HG02973 (cell line): ENCODE results near the gene CYB5R2.

Source experiments
- ATAC-seq: cut with Tn5 transposase; IDR thresholded peaks from one replicate; pipeline ENCODE4 v1.9.1; 2021; ENCODE audit warnings: moderate library complexity; ENCODE audit not compliant: unreplicated experiment

CYB5R2 gene

DNA sequence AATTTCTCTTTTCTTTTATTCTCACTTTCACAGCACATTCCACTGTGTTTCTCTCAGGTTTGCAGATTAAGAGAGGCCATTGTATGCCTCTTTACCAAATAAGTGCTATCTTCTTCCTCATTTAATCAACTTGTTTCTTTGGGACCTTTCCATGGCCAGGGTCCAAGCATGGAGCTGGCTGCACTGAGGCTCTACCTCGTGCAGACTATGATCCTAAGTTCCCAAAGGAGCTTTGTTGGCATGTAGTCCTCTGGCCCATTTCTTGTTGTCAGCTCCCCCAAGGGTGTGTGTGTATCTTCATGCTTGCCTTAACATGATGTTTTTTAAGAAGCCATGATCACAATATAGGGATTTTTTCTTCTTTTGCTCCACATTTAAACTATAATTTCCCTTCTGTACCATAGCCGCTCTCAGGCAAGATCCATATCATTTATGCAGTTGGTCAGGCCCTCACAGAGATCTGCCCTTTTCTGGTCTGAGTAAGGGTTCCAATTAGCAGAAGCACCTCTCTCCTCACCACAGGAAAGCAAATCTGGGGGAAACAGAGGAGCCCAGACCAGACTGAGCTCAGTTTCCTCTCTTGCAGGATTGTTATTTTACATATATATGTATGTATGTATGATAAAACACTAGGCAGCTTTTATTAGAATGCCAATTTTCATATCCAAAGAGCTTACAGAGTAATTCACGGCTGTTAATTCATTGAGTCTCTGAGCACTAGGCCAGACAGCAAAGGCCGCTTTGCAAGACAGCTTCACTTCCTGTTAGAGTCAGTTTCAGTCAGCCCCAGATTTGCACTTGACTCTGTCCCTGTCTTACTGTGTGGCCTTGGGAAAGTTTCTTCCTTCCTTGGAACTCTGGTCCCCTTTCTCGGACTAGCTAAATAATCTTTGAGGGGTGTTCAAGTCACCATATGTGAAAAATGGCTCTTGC is 34.3 kb downstream of the CYB5R2 start:
- ATAC-seq, result no peak

DNA sequence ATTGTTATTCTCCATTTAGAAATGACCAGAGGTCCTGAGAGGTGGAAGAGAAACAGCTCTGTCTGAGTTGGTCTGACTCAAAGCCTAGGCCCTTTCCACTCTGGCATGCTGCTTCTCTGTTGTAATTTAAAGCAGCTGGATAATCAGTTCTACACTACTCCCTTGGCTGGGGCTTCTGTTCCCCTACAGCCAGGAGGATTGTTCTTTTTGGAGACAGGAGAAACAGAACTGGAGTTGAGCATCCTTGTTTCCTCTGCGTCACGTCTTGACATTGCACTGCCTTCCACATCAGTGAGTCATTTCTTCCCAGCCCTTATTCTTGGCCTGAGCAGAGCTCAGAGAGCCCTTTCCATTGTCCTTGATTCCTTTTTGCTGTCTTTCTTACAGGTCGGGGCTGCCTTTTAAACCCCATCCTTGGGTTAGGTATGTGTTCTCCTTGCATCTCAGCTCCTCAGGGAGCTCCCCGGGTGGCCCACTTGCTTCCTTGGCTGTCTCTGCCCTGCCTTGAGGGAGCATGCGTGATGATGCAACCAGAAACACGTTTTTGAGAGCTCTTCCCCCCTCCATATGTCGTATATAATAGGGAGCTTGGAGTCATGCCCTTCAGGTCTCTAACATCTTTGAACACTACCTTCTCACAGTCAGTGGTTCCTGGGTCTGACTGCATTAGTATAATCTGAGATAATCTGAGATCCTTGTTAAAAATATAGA is 35.7 kb downstream of the CYB5R2 start:
- ATAC-seq, result no peak

DNA sequence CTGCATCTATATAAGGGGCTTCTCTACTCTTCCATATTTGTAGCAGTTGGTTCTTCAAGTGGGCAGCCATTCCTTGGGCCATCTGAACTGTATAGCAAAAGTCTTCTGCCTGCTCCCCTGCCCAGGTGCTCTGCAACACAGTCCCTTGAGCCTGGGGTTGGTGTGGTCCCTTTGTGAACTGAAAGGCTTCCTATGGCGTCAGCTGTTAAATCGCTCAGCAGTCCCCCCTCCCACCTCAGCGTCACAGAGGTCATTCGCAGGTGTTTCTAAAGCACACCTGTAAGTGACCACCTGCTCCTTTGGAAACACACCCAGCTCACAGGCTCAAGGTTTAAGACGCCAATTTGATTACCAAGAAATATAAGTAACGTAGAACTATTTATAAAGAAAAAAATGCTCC is 37.0 kb downstream of the CYB5R2 start:
- ATAC-seq, result no peak

DNA sequence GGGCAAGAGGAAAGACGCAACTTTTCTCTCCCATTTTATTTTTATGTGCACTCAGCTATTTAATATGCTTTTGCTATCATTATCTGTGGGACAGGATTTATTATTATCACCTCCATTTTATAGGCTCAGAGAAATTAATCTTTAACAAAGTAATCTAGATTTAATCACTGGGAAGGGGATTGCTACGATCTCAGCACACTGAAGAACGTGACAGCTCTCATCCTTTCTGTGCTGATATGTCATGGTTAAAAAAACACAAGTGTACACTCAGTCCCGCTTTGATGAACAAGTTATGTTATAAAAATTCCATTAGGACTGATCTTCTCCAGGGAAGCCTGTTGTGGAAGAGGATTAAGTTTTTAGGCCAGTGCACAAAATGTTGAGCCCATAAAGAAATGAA is 37.6 kb downstream of the CYB5R2 start:
- ATAC-seq, result no peak

DNA sequence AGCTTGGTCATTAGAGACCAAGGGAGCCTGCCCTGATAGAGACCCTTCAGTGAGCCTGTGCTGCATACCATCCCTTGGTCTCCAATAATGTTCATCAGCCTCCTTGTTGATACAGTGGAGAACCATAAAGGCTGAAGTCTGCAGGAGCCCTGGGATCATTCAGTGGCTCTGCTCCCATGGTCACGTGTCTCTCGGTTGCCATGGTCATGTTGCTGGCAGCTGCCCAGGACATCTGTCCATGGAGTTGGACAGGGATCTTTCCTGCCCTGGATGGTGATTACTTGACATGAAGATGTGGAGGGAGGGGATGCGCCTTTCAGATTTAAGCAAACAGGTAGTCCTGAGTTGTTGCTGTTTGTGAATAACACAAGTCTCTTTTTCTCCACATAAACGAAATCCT is 38.2 kb downstream of the CYB5R2 start:
- ATAC-seq, result no peak

DNA sequence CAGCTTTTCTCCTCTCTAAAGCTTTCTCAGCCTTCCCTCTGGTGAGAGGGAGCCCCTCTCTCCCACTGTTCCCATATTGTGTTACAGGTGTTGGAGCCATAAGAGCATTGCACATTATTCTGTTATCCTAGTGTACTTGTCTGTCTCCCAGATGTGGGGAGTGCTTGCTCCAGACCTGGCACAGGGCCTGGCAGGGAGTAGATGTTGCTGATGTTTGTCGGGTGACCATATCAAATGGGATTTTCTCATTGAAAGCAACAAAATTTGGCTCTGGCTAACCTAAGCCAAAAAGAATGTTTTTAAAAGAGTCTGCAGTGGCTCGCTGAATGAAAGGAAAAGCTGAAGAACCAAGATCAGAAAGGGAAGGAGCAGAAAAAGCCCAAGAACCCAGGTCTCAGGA is 41.1 kb downstream of the CYB5R2 start:
- no peak for ATAC-seq

DNA sequence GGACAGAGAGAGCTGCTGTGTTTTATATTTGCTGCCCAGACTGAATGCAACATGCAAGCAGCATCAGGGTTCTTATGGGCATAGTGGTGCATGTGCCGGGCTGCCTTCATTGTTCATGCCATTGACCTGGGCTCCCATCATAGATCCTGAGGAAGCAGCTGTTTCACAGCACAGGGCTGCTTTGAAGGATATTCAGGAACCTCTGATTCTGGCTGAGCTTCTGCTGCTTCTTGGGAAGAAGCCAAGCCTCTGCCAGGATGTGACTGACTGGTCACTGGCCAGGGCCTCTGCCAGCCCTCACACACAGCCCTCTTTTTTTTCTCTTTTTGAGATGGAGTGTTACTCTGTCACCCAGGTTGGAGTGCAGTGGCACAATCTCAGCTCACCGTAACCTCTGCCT is 43.3 kb downstream of the CYB5R2 start:
- no peak for ATAC-seq

DNA sequence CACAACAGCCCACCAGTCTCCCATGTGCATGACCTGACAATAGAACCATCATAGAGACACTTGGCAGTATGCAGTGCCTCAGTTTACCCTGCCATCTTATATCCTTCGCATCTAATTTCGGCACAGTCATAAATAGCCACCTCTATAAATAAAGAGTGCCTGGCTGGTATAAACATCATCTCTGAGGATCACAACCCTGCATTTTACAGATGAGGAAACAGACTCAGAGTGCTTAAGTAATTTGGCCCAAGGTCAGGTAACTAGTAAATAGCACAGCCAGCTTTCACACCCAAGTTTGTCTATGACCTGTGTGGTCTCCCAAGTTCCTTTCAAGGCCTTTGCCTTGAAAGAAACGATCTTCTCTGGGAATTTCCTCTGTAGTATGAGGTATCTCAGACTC is 44.6 kb downstream of the CYB5R2 start:
- ATAC-seq, result no peak

DNA sequence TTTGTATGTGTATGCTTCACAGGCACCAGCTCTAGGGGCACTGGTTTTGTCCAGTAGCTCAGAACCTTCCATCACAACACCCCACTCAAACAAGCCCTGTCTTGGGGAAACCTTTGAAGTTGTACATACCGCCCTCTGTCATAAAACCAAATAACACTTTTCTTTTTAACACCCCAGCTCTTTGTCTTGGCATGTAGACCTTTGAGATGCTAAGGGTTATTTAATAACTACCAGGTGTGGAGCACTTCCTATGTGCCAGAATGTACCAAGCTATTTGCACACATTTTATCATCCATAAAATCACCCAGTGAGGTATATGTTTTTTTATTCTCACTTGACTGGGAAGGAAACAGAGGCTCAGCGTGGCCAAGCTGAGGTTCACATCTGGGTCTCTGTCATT is 50.6 kb downstream of the CYB5R2 start:
- no peak for ATAC-seq

DNA sequence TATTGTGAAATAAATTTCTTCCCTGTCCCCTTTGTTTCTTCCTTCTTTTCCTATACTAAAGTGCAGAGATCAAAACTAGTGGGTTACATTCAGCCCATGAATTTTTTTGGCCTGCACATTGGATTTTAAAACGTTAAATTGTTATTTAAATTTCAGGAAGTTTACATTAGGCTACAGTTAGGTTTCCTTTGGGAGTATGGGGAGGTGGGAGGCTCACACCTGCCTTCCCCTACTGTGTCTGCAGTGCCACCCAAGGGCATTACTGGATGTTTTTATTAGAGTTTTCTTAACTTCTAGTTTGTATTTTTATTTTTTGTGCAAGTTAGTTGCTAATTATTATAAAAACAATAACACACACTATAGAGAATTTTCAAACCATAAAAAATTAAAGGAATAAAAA is 51.7 kb downstream of the CYB5R2 start:
- no peak for ATAC-seq

DNA sequence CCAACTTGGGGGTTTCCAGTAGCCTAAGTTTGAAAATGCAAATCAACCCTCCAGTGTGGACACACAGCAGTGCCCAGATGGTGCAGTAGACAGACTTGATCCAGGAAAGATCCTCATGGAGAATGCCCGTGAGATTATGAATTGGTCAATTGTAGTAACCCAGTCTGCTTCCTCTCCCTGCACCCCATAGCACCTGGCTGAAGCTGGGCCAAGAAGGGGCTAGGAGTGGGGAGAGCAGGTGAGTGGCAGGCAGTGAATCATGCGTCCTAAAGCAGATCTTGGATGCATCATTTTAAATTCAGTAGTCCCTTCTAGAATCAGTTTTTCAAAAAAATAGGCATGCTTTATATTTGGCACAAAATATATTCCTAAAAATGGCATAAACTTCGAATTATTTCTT is 52.2 kb downstream of the CYB5R2 start:
- no peak for ATAC-seq

DNA sequence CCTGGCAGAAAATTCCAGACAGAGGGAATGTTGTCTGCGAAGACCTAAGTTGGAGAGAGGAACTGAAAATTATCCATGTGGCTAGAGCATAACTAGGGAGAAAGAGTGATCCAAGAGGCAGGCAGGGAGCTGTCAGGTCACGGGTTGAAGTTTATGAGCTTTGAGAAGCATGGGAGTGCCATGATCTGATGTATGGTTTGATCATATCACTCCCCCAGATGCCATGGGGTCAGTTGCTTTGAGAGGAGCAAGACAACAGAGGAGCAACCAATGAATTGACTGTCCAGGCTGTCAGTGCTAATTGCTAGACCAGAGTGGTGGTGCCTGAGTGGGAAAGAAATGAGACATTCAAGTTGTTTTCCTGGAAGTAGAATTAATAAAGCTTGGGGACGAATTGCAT is 54.0 kb downstream of the CYB5R2 start:
- ATAC-seq, result no peak

DNA sequence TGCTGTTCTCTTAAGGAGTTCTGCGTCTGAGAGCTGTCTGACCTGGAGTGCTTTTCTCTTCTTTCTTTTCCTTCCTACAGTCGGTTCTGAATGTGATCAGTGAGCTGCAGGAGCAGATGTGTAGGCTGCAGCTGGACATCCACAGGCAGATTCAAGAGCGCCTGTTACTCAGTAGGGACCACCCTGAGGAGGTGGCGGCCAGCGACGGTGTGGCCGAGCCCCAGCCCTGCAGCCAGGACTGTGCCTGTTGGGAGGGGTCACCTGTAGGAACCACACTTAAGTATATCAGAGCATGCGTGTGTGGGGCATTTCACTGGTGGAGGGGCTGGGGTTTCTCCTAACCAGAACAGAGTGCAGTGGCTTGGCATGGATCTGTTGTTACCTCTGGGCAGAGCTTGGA is 56.3 kb downstream of the CYB5R2 start:
- no peak for ATAC-seq
